Transverse colon (tissue), 4 donors: Measurements from ENCODE around the gene SKAP2. TPM values are rescaled to one million over a fixed set of nuclear protein-coding genes. Genes with fewer than 3 reads are reported as not detected.

Experiments
- DNase-seq: peaks from one replicate; pipeline ENCODE4 v3.0.0-alpha.2; 2019
- H3K27ac ChIP-seq, 4 donors: fragments of 200-600 bp; sonication (generic); 2 replicates each; pipeline ENCODE4 v1.5.1; 2016 to 2018; ENCODE audit warnings: inconsistent platforms in 4 of 4
- H3K27me3 ChIP-seq: fragments of 200-600 bp; sonication (generic); 2 replicates; pipeline ENCODE4 v1.5.1; 2017; ENCODE audit warnings: inconsistent platforms
- H3K36me3 ChIP-seq, 4 donors: fragments of 200-600 bp; sonication (generic); 2 replicates each; pipeline ENCODE4 v1.5.1; 2017 to 2019; ENCODE audit warnings: inconsistent platforms in 4 of 4
- H3K4me1 ChIP-seq, 4 donors: fragments of 200-600 bp; sonication (generic); 2 replicates each; pipeline ENCODE4 v1.5.1; 2017 to 2020; ENCODE audit warnings: inconsistent platforms in 4 of 4
- H3K4me3 ChIP-seq, 4 donors: fragments of 200-600 bp; sonication (generic); 1 replicate in 1 of 4; 2 replicates in 3 of 4; pipeline versions ENCODE4 v1.5.1 to v1.6.1; 2017 to 2019; ENCODE audit warnings: inconsistent platforms in 4 of 4
- H3K9me3 ChIP-seq, 2 donors: fragments of 200-600 bp; sonication (generic); 2 replicates each; pipeline ENCODE4 v1.5.1; 2017 to 2019; ENCODE audit warnings: inconsistent platforms in 2 of 2
- EP300 ChIP-seq: sonication (generic); formaldehyde crosslinking; IDR thresholded peaks from one replicate; pipeline ENCODE4 v1.6.1; 2017; ENCODE audit warnings: antibody characterized with exemption, low read depth
- POLR2A ChIP-seq: fragments of 450-650 bp; IDR thresholded peaks from one replicate; pipeline ENCODE4 v1.6.1; 2016; ENCODE audit warnings: antibody characterized with exemption, mild to moderate bottlenecking, moderate library complexity
- POLR2AphosphoS5 ChIP-seq, 3 donors: sonication (generic); formaldehyde crosslinking; IDR thresholded peaks; one replicate each; pipeline ENCODE4 v1.6.1; 2016; ENCODE audit warnings: antibody characterized with exemption in 3 of 3
- WGBS, 2 donors: methylation state at CpG; one replicate each; pipeline ENCODE4 v1.1.5; 2018; ENCODE audit warnings: low coverage in 1 of 2; 5-methylcytosine and 5-hydroxymethylcytosine counted together
- in situ Hi-C, 4 donors: fragments of 200-750 bp; cut with MboI; loops; one replicate each; pipeline versions ENCODE4 v1.15.0 to v1.15.1; 2017; ENCODE audit warnings: low sequenced_read_pairs in 3 of 4, low pct_ligation_motif_present in 1 of 4, low pct_unique_long_range_greater_than_20kb in 1 of 4
- intact Hi-C: fragments of 100-400 bp; cut with DNase I; formaldehyde crosslinking; loops from one replicate; pipeline ENCODE4 v1.15.1; 2023; ENCODE audit warnings: low total_unique reads
- total RNA-seq, 4 donors: library from RNA; depleted of rRNA; stranded (reverse); fragments of >200 nt; gene quantifications; one replicate each; pipeline ENCODE4 v1.1.0, GENCODE V29; 2016
- TF ChIP-seq, protein P1 (sequence below), 5 experiments: fragments of 200-600 bp in 3 of 5; fragments of 450-650 bp in 2 of 5; sonication (generic) in 3 of 5; IDR thresholded peaks; 1 replicate in 2 of 5; 2 replicates in 3 of 5; pipeline ENCODE4 v1.5.1; 2016 to 2017; ENCODE audit warnings: antibody characterized with exemption in 5 of 5, inconsistent platforms in 3 of 5, mild to moderate bottlenecking in 2 of 5, moderate library complexity in 1 of 5

Gene SKAP2
- total RNA-seq, 4 donors from 2014 or later = 2.6 to 35.2 (median 23.8) TPM

DNA sequence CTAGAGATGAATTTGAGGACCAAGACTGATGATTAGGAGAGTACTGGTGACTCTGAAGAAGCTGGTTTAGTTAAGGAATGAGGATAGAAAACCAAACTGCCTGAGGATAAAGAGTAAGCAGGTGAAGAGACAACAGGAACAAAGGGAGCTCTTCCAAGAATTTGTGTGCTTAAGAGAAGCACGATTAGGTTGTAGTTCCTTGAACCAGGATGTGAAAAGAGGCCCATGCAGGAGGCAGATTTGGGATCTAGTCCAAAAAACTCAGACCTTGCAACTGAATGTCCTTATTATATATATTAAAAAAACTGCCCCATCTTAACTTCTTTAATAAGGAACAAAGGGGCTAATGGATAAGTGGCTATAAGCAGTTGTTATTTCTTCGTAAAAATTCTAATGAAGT is 150.4 kb downstream of the SKAP2 start:
- in situ Hi-C loops (loop anchor here in 1 of 4 donors (25.0 kb wide), 1 partner anchor 123 kb away; no protein-coding TSS in a partner anchor), intact Hi-C loops (no loop called here)
- Histone ChIP-seq H3K27ac (no peak overlapping the region), H3K9me3 (no peaks in the 10 kb centered on the region), H3K4me3 (no peak overlapping the region), H3K4me1 (peaks cover 0 to 11% (median 0%) of the 10 kb centered on the region in 4 donors), H3K27me3 (no peaks in the 10 kb centered on the region), H3K36me3 (no peaks in the 10 kb centered on the region)
- no peak for DNase-seq
- TF ChIP-seq EP300 (no peak), POLR2A (no peak), POLR2AphosphoS5 (IDR thresholded peaks at IDR 0.05) (no peak)
- TF ChIP-seq, protein P1, sequence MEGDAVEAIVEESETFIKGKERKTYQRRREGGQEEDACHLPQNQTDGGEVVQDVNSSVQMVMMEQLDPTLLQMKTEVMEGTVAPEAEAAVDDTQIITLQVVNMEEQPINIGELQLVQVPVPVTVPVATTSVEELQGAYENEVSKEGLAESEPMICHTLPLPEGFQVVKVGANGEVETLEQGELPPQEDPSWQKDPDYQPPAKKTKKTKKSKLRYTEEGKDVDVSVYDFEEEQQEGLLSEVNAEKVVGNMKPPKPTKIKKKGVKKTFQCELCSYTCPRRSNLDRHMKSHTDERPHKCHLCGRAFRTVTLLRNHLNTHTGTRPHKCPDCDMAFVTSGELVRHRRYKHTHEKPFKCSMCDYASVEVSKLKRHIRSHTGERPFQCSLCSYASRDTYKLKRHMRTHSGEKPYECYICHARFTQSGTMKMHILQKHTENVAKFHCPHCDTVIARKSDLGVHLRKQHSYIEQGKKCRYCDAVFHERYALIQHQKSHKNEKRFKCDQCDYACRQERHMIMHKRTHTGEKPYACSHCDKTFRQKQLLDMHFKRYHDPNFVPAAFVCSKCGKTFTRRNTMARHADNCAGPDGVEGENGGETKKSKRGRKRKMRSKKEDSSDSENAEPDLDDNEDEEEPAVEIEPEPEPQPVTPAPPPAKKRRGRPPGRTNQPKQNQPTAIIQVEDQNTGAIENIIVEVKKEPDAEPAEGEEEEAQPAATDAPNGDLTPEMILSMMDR (IDR thresholded peaks at IDR 0.05) = no peak
- WGBS, 2 donors = 70 to 72% methylated on average over 2 of the region's 2 CpGs

DNA sequence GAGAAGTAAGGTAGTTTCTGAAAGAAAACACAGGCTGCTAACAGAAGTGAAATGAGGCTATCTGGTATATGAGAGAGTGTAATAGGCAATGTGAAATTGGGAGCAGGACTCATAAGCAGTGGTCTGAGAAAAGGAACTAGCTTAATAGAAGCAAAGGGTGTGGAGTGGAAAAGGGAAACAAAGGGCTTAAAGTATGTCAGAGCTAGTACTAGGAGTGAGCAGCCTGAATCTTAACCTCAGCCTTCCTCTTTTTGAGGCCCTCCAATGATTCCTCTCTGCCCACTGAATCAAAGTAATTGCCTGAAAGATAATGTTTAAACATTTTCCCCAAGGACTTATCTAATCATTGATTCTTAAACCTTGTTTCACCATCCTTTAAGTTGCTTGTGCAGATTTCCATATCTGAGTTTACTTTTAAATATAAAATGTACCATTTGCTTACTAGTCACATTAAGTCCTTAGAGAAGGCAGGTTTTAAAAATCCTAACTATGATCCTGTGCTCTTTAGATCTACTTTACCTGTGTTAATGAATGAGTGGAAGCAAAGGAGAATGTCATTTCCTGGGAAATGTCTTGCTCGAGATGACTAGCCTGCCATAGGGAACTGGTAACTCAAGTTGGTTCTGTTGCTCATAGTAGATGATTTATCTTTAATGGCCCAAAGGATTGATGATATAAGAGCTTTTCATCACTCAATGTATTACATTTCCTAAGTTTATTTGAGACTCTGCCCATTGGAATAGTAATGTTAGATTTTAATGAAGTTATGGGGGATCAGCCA is 155.0 kb downstream of the SKAP2 start:
- Histone ChIP-seq H3K27ac (no peak overlapping the region), H3K9me3 (no peaks in the 10 kb centered on the region), H3K27me3 (no peaks in the 10 kb centered on the region), H3K4me3 (no peak overlapping the region), H3K4me1 (peaks cover 0 to 24% (median 9%) of the 10 kb centered on the region in 4 donors), H3K36me3 (no peaks in the 10 kb centered on the region)
- TF ChIP-seq POLR2AphosphoS5 (IDR thresholded peaks at IDR 0.05) (no peak), POLR2A (no peak), EP300 (no peak)
- TF ChIP-seq, protein P1 (IDR thresholded peaks at IDR 0.05) = no peak
- in situ Hi-C loops = loop anchor here in 1 of 4 donors (25.0 kb wide), 1 partner anchor 128 kb away; no protein-coding TSS in a partner anchor
- intact Hi-C loops = no loop called here
- DNase-seq = no peak
- WGBS, 2 donors = 45 to 47% methylated on average over 1 of the region's 1 CpG

DNA sequence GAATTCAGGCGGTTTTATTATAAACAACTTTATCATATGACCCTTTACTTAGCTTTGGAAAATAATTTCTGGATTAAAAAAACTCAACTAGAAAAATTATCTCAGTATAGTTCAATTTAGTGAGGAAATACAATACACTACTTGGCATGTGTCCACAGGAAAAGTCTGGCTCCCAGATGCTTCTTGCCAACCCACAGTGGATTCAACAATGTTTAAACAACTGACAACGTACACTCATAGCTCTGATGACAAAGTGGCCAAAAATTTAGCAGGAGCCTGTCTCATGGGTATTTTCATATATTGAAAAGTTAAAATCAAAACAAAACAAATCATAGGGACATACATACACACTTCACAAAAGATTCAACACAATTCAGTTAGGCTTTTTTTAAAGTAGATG is 158.8 kb downstream of the SKAP2 start:
- H3K27ac ChIP-seq = no peak overlapping the region
- H3K36me3 ChIP-seq = no peaks in the 10 kb centered on the region
- no peak overlapping the region for H3K4me3 ChIP-seq
- intact Hi-C loops = no loop called here
- H3K27me3 ChIP-seq = no peaks in the 10 kb centered on the region
- WGBS, 2 donors = 19 to 22% methylated on average over 2 of the region's 2 CpGs
- peaks cover 0 to 28% (median 12%) of the 10 kb centered on the region in 4 donors for H3K4me1 ChIP-seq
- in situ Hi-C loops = loop anchor here in 1 of 4 donors (25.0 kb wide), 1 partner anchor 132 kb away; no protein-coding TSS in a partner anchor
- no peaks in the 10 kb centered on the region for H3K9me3 ChIP-seq
- DNase-seq = no peak
- TF ChIP-seq POLR2A (no peak), EP300 (no peak), POLR2AphosphoS5 (IDR thresholded peaks at IDR 0.05) (no peak)
- TF ChIP-seq, protein P1 (IDR thresholded peaks at IDR 0.05) = no peak

DNA sequence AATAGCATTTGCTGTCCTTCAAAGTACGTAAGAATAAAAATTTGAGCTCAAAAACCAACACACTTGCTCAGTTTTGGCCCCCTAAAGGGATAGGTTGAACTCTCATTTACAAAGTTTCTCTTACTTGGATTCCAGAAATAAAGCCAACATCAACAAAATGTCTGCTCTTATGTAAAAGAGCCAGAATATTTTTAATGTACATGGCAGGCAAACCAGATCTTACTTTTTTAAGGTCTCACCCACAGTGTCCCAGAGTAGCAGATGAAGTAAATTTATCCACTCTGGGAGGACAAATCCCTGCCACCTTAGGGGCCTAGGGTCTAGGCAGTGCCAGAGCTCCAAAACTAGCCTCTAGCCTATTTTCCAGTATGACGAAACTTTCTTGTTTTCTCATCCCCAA is 159.6 kb downstream of the SKAP2 start:
- WGBS, 2 donors = 76 to 100% methylated on average over 1 to 2 of the region's 2 CpGs
- DNase-seq = no peak
- no peak for TF ChIP-seq EP300
- TF ChIP-seq POLR2AphosphoS5 (IDR thresholded peaks at IDR 0.05) = no peak
- no peak for TF ChIP-seq POLR2A
- Histone ChIP-seq H3K27ac (no peak overlapping the region), H3K27me3 (no peaks in the 10 kb centered on the region), H3K9me3 (no peaks in the 10 kb centered on the region), H3K4me3 (no peak overlapping the region), H3K36me3 (no peaks in the 10 kb centered on the region), H3K4me1 (peaks cover 4 to 28% (median 16%) of the 10 kb centered on the region in 4 donors)
- intact Hi-C loops = no loop called here
- in situ Hi-C loops = loop anchor here in 1 of 4 donors (25.0 kb wide), 1 partner anchor 133 kb away; no protein-coding TSS in a partner anchor
